K562 (cell line): Measurements from ENCODE around the gene NRXN3. TPM values are rescaled to one million over a fixed set of nuclear protein-coding genes. Genes with fewer than 3 reads are reported as not detected.

Experiments
- ATAC-seq: fragments of 200-7000 bp; cut with Tn5 transposase; 3 replicates; pipeline ENCODE4 v1.9.1; 2020; ENCODE audit warnings: moderate library complexity
- BruUV-seq: library from RNA; stranded (reverse); fragments of 400-500 nt; replicated peaks from 2 replicates; lab custom pipeline; 2021; lab: Mats Ljungman, UMichigan
- CTCF ChIA-PET: fragments of 300-600 bp; formaldehyde crosslinking; extraction: SDS; loops from one replicate; lab custom pipeline; 2021; ENCODE audit warnings: low intra/inter-chr PET ratio; lab: Yijun Ruan, JAX
- POLR2A ChIA-PET: fragments of 300-600, 350-650 bp; sonication (Branson Sonifier 250); formaldehyde crosslinking; extraction: SDS; loops from one replicate; lab custom pipeline; 2021; ENCODE audit warnings: antibody characterized with exemption, inconsistent platforms; lab: Yijun Ruan, JAX
- DNase-seq, 4 experiments: peaks; one replicate each; pipeline versions ENCODE4 v3.0.0 to v3.0.0-alpha.2; 2011 to 2018; ENCODE audit warnings: low spot score in 3 of 4, mixed read lengths in 3 of 4; ENCODE audit errors: extremely low read depth in 1 of 4
- FAIRE-seq: peaks from 2 replicates; lab custom pipeline; 2011; peaks lifted over from hg19 to GRCh38; lab: Jason Lieb, UNC
- H2AFZ ChIP-seq: 2 replicates; pipeline ENCODE4 v1.6.0; 2011; ENCODE audit warnings: low read depth, low read length, control low read depth, inconsistent platforms
- H3K27ac ChIP-seq: fragments of 200-600 bp; 3 replicates; pipeline ENCODE4 v1.8.0; 2011; ENCODE audit warnings: low read depth, mild to moderate bottlenecking, control low read depth, inconsistent platforms, low read length, moderate library complexity, mixed read lengths; ENCODE audit errors: extremely low read depth
- H3K27me3 ChIP-seq, 2 experiments: fragments of 300-600 bp in 1 of 2; 2 replicates in 1 of 2; 3 replicates in 1 of 2; pipeline versions ENCODE4 v1.6.0 to v1.8.0; 2011; ENCODE audit warnings: inconsistent platforms in 2 of 2, low read length in 2 of 2, mild to moderate bottlenecking in 1 of 2, mixed read lengths in 1 of 2, moderate library complexity in 1 of 2; ENCODE audit not compliant: control insufficient read depth in 2 of 2, insufficient read depth in 2 of 2
- H3K36me3 ChIP-seq: fragments of 300-600 bp; 3 replicates; pipeline ENCODE4 v1.8.0; 2011; ENCODE audit warnings: mild to moderate bottlenecking, low read length, inconsistent platforms; ENCODE audit not compliant: control insufficient read depth, insufficient read depth
- H3K4me1 ChIP-seq, 2 experiments: fragments of 200-600 bp in 1 of 2; replicated peaks in 1 of 2; 2 replicates in 1 of 2; 3 replicates in 1 of 2; pipeline versions ENCODE4 v1.5.1 to v1.8.0; 2011; ENCODE audit warnings: inconsistent platforms in 2 of 2, low read length in 2 of 2, mild to moderate bottlenecking in 1 of 2, mixed read lengths in 1 of 2, moderate library complexity in 1 of 2; ENCODE audit not compliant: control insufficient read depth in 2 of 2, insufficient read depth in 2 of 2
- H3K4me2 ChIP-seq: 2 replicates; pipeline ENCODE4 v1.6.1; 2011; ENCODE audit warnings: low read length, control low read depth, inconsistent platforms, mixed read lengths; ENCODE audit not compliant: insufficient read depth
- H3K4me3 ChIP-seq: fragments of 200-600 bp; sonication (generic), shearing (Covaris generic); 2 replicates; pipeline ENCODE4 v1.5.1; 2016; ENCODE audit warnings: control low read depth, inconsistent platforms
- H3K79me2 ChIP-seq: fragments of 200-600 bp; 3 replicates; pipeline ENCODE4 v1.8.0; 2011; ENCODE audit warnings: low read length, inconsistent platforms; ENCODE audit not compliant: control insufficient read depth, insufficient read depth
- H3K9ac ChIP-seq, 2 experiments: 2 replicates each; pipeline versions ENCODE4 v1.6.0 to v1.6.1; 2011; ENCODE audit warnings: low read depth in 2 of 2, low read length in 2 of 2, control low read depth in 1 of 2, inconsistent platforms in 1 of 2, mild to moderate bottlenecking in 1 of 2, mixed read lengths in 1 of 2; ENCODE audit not compliant: insufficient read depth in 1 of 2
- H3K9me1 ChIP-seq: one replicate; pipeline ENCODE4 v1.6.0; 2011; ENCODE audit warnings: inconsistent platforms, mild to moderate bottlenecking, low read length, moderate library complexity; ENCODE audit not compliant: control insufficient read depth, insufficient read depth
- H3K9me3 ChIP-seq: replicated peaks from 2 replicates; pipeline ENCODE4 v1.5.1; 2011; ENCODE audit warnings: low read depth, low read length, inconsistent platforms; ENCODE audit not compliant: control insufficient read depth, insufficient read depth
- H4K20me1 ChIP-seq: replicated peaks from 2 replicates; pipeline ENCODE4 v1.6.1; 2011; ENCODE audit warnings: low read length, inconsistent platforms, mixed read lengths; ENCODE audit not compliant: control insufficient read depth, insufficient read depth
- BCLAF1 ChIP-seq, 2 experiments: fragments of 450-650 bp in 1 of 2; IDR thresholded peaks; 2 replicates each; pipeline ENCODE4 v1.6.1; 2011 to 2017; ENCODE audit warnings: low read depth in 2 of 2, antibody characterized with exemption in 1 of 2, borderline replicate concordance in 1 of 2, low read length in 1 of 2, mild to moderate bottlenecking in 1 of 2, mixed read lengths in 1 of 2; ENCODE audit not compliant: control insufficient read depth in 1 of 2
- BHLHE40 ChIP-seq: IDR thresholded peaks from 2 replicates; pipeline ENCODE4 v1.6.1; 2011; ENCODE audit warnings: low read length, improper control_type of control experiment
- GATA2 ChIP-seq: sonication (generic); formaldehyde crosslinking; IDR thresholded peaks from 2 replicates; pipeline ENCODE4 v1.4.0; 2020; ENCODE audit warnings: mild to moderate bottlenecking, missing genetic modification reagents
- MNT ChIP-seq, 2 experiments: fragments of 450-650 bp; conservative IDR thresholded peaks; 2 replicates each; pipeline ENCODE4 v1.6.1; 2017; ENCODE audit warnings: mild to moderate bottlenecking in 2 of 2, moderate library complexity in 2 of 2
- NFXL1 ChIP-seq: fragments of 450-650 bp; formaldehyde crosslinking; IDR thresholded peaks from 2 replicates; pipeline ENCODE4 v1.4.0; 2021; ENCODE audit warnings: mild to moderate bottlenecking
- RBM34 ChIP-seq: fragments of 200-400 bp; formaldehyde crosslinking; IDR thresholded peaks from 2 replicates; pipeline ENCODE4 v1.6.1; 2018; ENCODE audit warnings: low read length, borderline replicate concordance; ENCODE audit not compliant: insufficient read depth
- SETDB1 ChIP-seq: IDR thresholded peaks from one replicate; pipeline ENCODE4 v1.6.1; 2012; ENCODE audit warnings: low read length, control low read depth, inconsistent platforms
- SNIP1 ChIP-seq: fragments of 450-650 bp; IDR thresholded peaks from 2 replicates; pipeline ENCODE4 v1.7.1; 2017; ENCODE audit warnings: low read depth, mild to moderate bottlenecking
- TARDBP ChIP-seq: fragments of 450-650 bp; IDR thresholded peaks from 2 replicates; pipeline ENCODE4 v1.6.1; 2016
- THAP7 ChIP-seq: fragments of 250-450 bp; sonication (Bioruptor Pico); IDR thresholded peaks from 2 replicates; pipeline ENCODE4 v1.5.0; 2021
- ZNF133 ChIP-seq: fragments of 250-450 bp; sonication (Bioruptor Pico); IDR thresholded peaks from 2 replicates; pipeline ENCODE4 v1.4.0; 2020; ENCODE audit warnings: mild to moderate bottlenecking
- ZNF707 ChIP-seq: fragments of 250-450 bp; sonication (Bioruptor Pico); conservative IDR thresholded peaks from 2 replicates; pipeline ENCODE4 v1.8.0; 2022; ENCODE audit warnings: inconsistent platforms, mild to moderate bottlenecking, moderate library complexity
- WGBS: fragments of 100-300 bp; shearing (Covaris generic); methylation state at CpG from one replicate; pipeline ENCODE4 v1.1.6; 2016; ENCODE audit warnings: low coverage, mixed read lengths; ENCODE audit not compliant: insufficient coverage; ENCODE audit errors: missing lambda C conversion rate; 5-methylcytosine and 5-hydroxymethylcytosine counted together
- in situ Hi-C: fragments of 300-500 bp; cut with MboI; formaldehyde crosslinking; loops from 4 replicates; pipeline ENCODE4 v1.15.0; 2018; ENCODE audit warnings: inconsistent platforms, mixed read lengths
- intact Hi-C: fragments of 100-400 bp; cut with micrococcal nuclease; formaldehyde crosslinking; loops from 2 replicates; pipeline ENCODE4 v1.14.2; 2022
- polyA plus RNA-seq, 8 experiments: library from polyadenylated mRNA; depleted of rRNA in 4 of 8; stranded (reverse) in 5 of 8; unstranded in 3 of 8; fragments of >200 nt; fragmentation: Nextera tagmentation in 2 of 8; fragmentation: Illumina TruSeq in 1 of 8; extraction: Ambion mirVana in 2 of 8; extraction: Trizol in 1 of 8; gene quantifications; 2 replicates each; pipeline versions ENCODE4 v1.2.1 to v1.2.3, GENCODE V29; 2011 to 2014; ENCODE audit warnings: inconsistent platforms in 1 of 8, missing spikeins in 1 of 8
- total RNA-seq, 7 experiments: library from RNA; depleted of rRNA in 6 of 7; stranded (reverse); fragments of >200 nt in 6 of 7; fragmentation: Illumina TruSeq in 2 of 7; extraction: Trizol in 2 of 7; gene quantifications; 2 replicates each; pipeline versions ENCODE4 v1.2.1 to v1.2.3, GENCODE V29; 2011 to 2021; ENCODE audit warnings: low replicate concordance in 1 of 7
- TF ChIP-seq, protein P1 (sequence below): sonication (generic); formaldehyde crosslinking; IDR thresholded peaks from 2 replicates; pipeline ENCODE4 v1.9.0; 2022; ENCODE audit warnings: mild to moderate bottlenecking, missing genetic modification reagents
- TF ChIP-seq, protein P2 (sequence below): fragments of 450-650 bp; conservative IDR thresholded peaks from 2 replicates; pipeline ENCODE4 v1.6.1; 2016; ENCODE audit warnings: missing genetic modification characterization, low read depth, mild to moderate bottlenecking, missing compliant biosample characterization, moderate library complexity
- TF ChIP-seq, protein P3 (sequence below): fragments of 250-450 bp; sonication (Bioruptor Pico); IDR thresholded peaks from 2 replicates; pipeline ENCODE4 v1.8.0; 2021; ENCODE audit warnings: borderline replicate concordance, mild to moderate bottlenecking, moderate library complexity; ENCODE audit not compliant: poor library complexity, severe bottlenecking

NRXN3 gene
- total and polyA plus RNA-seq, 9 of the 15 experiments (the other 6 are each of a cell fraction or from before 2014, with no cell fraction given): 0.09 TPM; not detected in 8

DNA sequence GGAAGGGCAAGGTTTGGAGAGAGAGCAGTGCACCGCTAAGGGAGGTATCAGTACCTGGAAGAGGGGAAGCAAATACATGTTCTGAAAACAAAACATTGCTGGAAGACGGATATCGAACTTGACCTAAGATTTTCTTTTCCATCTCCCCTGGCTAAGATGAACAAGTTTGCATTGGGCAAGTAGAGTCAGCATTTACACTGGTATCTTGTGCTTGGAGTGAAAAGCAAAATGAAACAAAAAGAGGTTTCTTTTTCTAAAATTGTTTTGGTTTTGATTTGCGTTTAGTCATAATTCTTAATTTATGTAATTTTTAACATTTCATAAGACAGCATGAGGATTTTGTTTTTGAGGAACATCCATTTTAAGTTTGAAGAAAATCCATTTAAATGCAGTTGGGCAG lies 881.6 kb downstream of the NRXN3 start:
- intact Hi-C loops (no loop called here), in situ Hi-C loops (no loop called here)
- Histone ChIP-seq H2AFZ (no peak overlapping the region), H4K20me1 (no peaks in the 10 kb centered on the region), H3K79me2 (no peaks in the 10 kb centered on the region), H3K9ac (no peak overlapping the region), H3K9me1 (no peaks in the 10 kb centered on the region), H3K27ac (no peak overlapping the region), H3K27me3 (no peaks in the 10 kb centered on the region), H3K4me2 (no peak overlapping the region), H3K36me3 (no peaks in the 10 kb centered on the region), H3K4me1 (no peaks in the 10 kb centered on the region), H3K9me3 (no peaks in the 10 kb centered on the region), H3K4me3 (no peak overlapping the region)
- POLR2A ChIA-PET: no interaction called here
- FAIRE-seq (no peak), DNase-seq (no peak), ATAC-seq (no peak)
- BruUV-seq: no TSS peak
- CTCF ChIA-PET: no interaction called here
- 0% methylated on average over 4 of the region's 4 CpGs for WGBS
- TF ChIP-seq NFXL1 (CRISPR knock-in tag): no peak
- TF ChIP-seq, protein P1, sequence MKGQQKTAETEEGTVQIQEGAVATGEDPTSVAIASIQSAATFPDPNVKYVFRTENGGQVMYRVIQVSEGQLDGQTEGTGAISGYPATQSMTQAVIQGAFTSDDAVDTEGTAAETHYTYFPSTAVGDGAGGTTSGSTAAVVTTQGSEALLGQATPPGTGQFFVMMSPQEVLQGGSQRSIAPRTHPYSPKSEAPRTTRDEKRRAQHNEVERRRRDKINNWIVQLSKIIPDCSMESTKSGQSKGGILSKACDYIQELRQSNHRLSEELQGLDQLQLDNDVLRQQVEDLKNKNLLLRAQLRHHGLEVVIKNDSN (CRISPR knock-in tag): no peak
- TF ChIP-seq, protein P2, sequence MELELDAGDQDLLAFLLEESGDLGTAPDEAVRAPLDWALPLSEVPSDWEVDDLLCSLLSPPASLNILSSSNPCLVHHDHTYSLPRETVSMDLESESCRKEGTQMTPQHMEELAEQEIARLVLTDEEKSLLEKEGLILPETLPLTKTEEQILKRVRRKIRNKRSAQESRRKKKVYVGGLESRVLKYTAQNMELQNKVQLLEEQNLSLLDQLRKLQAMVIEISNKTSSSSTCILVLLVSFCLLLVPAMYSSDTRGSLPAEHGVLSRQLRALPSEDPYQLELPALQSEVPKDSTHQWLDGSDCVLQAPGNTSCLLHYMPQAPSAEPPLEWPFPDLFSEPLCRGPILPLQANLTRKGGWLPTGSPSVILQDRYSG: no peak
- TF ChIP-seq, protein P3, sequence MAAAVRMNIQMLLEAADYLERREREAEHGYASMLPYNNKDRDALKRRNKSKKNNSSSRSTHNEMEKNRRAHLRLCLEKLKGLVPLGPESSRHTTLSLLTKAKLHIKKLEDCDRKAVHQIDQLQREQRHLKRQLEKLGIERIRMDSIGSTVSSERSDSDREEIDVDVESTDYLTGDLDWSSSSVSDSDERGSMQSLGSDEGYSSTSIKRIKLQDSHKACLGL (CRISPR knock-in tag): no peak
- no peak for TF ChIP-seq ZNF707
- TF ChIP-seq BHLHE40: no peak
- TF ChIP-seq SETDB1: no peak
- no peak for TF ChIP-seq BCLAF1 (IDR thresholded peaks at IDR 0.05; ENCODE audit: borderline replicate concordance in 1 of 2, control insufficient read depth in 1 of 2, low read depth in 2 of 2, low read length in 1 of 2)
- TF ChIP-seq RBM34: no peak
- no peak for TF ChIP-seq SNIP1
- TF ChIP-seq GATA2: no peak
- no peak for TF ChIP-seq ZNF133 (CRISPR knock-in tag)
- TF ChIP-seq MNT (conservative IDR thresholded peaks at IDR 0.05): no peak
- no peak for TF ChIP-seq TARDBP
- TF ChIP-seq THAP7 (CRISPR knock-in tag): no peak
